C4-2B (cell line): ENCODE results near the gene MAP3K5.

Experiments used
- H3K27ac ChIP-seq: fragments of 450-650 bp; 2 replicates; pipeline ENCODE4 v1.5.1; 2017
- ZFX ChIP-seq: fragments of 450-650 bp; IDR thresholded peaks from 2 replicates; pipeline ENCODE4 v1.6.1; 2017
- TF ChIP-seq, protein P1 (sequence below): fragments of 450-650 bp; conservative IDR thresholded peaks from 2 replicates; pipeline ENCODE4 v1.5.1; 2017; ENCODE audit warnings: mild to moderate bottlenecking

The MAP3K5 gene

DNA sequence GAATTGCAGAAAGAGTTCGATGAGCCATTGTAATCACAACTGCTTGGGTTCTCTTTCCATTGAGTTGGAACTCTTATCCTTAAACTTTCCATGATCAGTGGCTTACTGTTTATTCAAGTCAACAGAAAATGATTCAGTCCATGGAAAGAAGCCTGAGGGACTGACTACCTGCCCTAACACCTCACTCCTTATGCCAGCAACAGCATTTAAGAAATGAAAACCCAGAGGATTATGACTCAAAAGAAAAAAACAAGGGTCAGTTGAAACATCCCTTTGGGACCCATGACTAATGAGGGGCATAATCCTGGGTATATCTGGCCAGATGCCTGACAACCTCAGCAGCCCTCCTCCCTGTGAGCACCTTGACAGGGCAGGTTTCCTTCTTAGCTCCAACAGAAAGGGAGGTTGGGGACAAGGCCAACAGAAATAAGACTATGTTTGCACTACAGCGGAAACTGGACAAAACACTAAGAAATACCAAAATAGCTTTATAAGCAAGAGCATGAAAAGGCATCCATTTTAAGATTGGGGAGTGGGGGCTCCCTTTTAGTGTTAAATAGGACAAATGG lies 106.7 kb downstream of the MAP3K5 start:
- TF ChIP-seq ZFX, result no peak
- TF ChIP-seq, protein P1, sequence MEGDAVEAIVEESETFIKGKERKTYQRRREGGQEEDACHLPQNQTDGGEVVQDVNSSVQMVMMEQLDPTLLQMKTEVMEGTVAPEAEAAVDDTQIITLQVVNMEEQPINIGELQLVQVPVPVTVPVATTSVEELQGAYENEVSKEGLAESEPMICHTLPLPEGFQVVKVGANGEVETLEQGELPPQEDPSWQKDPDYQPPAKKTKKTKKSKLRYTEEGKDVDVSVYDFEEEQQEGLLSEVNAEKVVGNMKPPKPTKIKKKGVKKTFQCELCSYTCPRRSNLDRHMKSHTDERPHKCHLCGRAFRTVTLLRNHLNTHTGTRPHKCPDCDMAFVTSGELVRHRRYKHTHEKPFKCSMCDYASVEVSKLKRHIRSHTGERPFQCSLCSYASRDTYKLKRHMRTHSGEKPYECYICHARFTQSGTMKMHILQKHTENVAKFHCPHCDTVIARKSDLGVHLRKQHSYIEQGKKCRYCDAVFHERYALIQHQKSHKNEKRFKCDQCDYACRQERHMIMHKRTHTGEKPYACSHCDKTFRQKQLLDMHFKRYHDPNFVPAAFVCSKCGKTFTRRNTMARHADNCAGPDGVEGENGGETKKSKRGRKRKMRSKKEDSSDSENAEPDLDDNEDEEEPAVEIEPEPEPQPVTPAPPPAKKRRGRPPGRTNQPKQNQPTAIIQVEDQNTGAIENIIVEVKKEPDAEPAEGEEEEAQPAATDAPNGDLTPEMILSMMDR, result no peak
- H3K27ac ChIP-seq, result no peak overlapping the region

DNA sequence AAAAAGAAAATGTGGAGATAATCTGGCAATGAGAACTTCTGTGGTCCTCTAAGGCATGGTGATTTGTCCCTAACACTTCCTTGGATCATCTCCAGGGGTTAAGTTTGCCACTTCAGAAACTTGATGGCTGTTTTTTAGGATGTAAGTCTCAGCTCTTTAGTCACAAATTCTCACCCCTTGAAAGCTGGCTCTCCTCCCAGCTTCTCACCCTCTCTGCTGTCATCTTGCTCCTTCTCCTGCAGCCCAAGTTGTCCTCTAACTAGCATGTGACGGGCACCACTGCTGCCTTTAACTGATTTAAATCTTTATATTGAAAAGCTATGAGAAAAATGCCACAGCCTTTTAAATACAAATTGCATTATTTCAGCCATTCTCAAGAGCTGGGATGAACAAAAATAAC lies 107.8 kb downstream of the MAP3K5 start:
- no peak overlapping the region for H3K27ac ChIP-seq
- TF ChIP-seq ZFX, result no peak
- TF ChIP-seq, protein P1, result no peak

DNA sequence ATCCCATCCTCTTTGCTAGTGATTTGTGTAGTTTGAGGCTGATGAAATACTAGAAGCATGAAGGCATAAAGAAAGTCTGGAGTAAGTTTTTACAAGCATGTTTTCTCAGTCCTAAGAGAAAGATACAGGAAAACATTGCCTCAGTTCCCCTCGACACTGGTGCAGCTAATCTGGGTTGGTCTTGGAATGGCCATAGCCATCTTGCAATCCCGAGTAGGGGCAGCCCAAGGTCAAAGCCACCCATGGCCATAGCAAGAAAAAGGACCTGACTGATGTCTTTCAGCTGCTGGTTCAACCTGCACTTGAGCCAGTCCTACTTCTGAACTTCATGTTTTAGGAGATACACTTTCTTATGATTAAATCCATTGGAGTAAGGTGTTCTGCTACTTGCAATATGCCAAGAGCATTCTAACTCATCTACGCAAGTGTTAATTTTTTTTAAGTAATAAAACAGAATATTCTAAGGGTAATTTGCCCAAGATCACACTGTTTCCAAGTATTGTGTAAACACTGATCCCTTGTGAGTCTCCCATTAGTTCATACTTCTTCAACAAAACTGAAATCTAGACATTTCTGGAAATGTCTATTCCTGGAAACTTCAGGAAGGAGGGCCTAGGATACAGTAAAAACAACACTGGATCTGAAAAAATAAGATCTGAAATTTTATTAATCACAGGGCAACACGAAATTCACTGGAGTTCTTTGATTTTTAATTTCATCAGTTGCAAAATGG lies 108.9 kb downstream of the MAP3K5 start:
- TF ChIP-seq, protein P1, result no peak
- TF ChIP-seq ZFX, result no peak
- no peak overlapping the region for H3K27ac ChIP-seq

DNA sequence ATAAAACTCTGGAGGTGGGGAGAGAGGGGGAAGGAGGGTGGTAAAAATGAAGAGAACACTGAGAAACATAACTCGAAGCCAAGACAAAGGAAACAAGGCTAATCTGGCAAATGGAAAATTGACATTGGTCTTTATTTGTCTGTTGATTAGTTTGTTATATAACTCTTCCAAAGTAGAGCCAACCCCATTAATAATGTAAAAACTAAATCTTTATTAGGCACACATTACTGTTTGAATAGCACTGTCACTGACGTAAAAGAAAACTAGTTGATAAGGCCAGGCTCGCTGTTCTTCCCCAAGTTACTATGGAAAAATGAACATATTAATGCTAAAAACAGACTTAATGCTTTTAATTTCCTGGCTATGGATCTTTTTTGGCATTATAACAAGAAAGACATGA lies 110.0 kb downstream of the MAP3K5 start:
- H3K27ac ChIP-seq, result no peak overlapping the region
- TF ChIP-seq, protein P1, result no peak
- TF ChIP-seq ZFX, result no peak

DNA sequence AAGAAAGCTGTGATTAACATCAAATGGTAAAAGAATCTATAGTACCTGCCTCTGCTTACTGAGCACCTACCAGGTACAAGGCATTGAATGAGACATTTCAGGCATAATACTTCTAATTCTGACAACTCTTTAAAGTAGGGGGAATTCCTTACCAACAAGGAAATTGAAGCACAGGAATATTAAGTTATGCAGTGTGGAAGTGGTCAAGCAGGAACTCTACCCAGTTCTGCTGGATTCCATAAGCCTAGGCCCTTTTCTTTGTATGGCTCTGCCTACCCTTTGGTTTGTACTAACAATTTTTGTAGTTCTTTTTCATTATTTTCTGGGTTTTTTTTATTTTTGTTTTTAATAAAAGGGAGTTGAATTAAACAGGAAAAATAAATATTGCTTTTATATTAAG lies 114.5 kb downstream of the MAP3K5 start:
- TF ChIP-seq ZFX, result no peak
- TF ChIP-seq, protein P1, result no peak
- no peak overlapping the region for H3K27ac ChIP-seq

DNA sequence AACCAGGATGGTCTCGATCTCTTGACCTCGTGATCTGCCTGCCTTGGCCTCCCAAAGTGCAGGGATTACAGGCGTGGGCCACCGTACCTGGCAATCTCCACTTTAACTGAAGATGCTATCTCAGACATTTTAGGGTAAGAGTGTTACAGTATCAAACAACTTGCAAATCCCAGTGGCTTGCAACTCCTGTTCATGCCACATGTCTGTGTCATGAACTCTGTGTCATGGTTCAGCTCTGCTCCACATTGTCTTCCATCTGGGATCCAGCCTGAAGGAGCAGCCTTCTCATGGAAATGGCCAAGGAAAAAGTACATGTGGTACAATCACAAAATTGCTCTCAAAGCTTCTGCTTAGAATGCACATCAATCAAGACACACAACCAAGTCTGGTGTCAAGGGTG lies 114.9 kb downstream of the MAP3K5 start:
- TF ChIP-seq, protein P1, result no peak
- H3K27ac ChIP-seq, result no peak overlapping the region

DNA sequence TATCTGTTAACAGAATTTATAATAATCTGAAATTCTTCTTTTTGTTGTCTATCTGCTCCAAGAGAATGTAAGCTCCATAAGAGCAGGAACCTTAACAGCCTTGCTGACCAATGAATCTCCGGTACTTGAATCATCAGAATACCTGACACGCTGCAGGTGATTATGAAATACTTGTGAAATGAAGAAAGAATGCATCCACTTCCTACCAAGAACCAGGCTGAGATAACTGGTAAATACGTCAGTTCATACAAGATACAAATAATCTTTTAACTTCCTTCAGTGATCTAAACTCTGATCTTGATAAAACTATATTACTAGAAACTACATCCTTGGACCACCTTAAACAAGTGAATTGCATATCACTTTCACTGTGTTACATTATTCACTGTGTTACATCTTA lies 116.2 kb downstream of the MAP3K5 start:
- TF ChIP-seq, protein P1, result no peak
- TF ChIP-seq ZFX, result no peak
- no peak overlapping the region for H3K27ac ChIP-seq
